Lower leg skin (tissue), 4 donors: ENCODE data around the gene ACP3. TPM values are rescaled to one million over a fixed set of nuclear protein-coding genes. Genes with fewer than 3 reads are reported as not detected.
"Not testable (repeated sequence)": the region's sequence is repeated elsewhere in the genome, so short reads cannot be mapped to it uniquely, and the experiment has no call there.

Experiments used
- DNase-seq, 2 donors: peaks; one replicate each; pipeline ENCODE4 v3.0.0-alpha.2; 2019; ENCODE audit warnings: low spot score in 2 of 2
- H3K4me3 ChIP-seq: fragments of 200-600 bp; sonication (generic); 2 replicates; pipeline ENCODE4 v1.5.1; 2017; ENCODE audit warnings: mild to moderate bottlenecking, low read depth; ENCODE audit not compliant: poor library complexity, severe bottlenecking
- CTCF ChIP-seq, 3 donors: fragments of 450-650 bp; IDR thresholded peaks; one replicate each; pipeline ENCODE4 v1.5.1; 2016; ENCODE audit warnings: antibody characterized with exemption in 3 of 3, mild to moderate bottlenecking in 3 of 3, moderate library complexity in 2 of 3
- POLR2A ChIP-seq, 2 donors: fragments of 450-650 bp; IDR thresholded peaks; one replicate each; pipeline ENCODE4 v1.6.1; 2016 to 2017; ENCODE audit warnings: antibody characterized with exemption in 2 of 2, mild to moderate bottlenecking in 1 of 2, moderate library complexity in 1 of 2
- WGBS, 2 donors: methylation state at CpG; one replicate each; pipeline ENCODE4 v1.1.5; 2018; 5-methylcytosine and 5-hydroxymethylcytosine counted together
- intact Hi-C: fragments of 100-400 bp; cut with DNase I; formaldehyde crosslinking; loops from one replicate; pipeline ENCODE4 v1.15.0; 2023; ENCODE audit warnings: low total_unique reads
- total RNA-seq, 4 donors: library from RNA; depleted of rRNA; stranded (reverse); fragments of >200 nt; gene quantifications; one replicate each; pipeline ENCODE4 v1.1.0, GENCODE V29; 2016

ACP3 gene
- total RNA-seq, 4 donors from 2014 or later: 50.0 to 111 (median 73.9) TPM

GRCh38 chr3:132354916-132355702 is 37.9 kb downstream of the ACP3 start:
- intact Hi-C loops: no loop called here
- no peak for DNase-seq
- whole genome bisulfite sequencing, 2 donors: 80 to 84% methylated on average over 9 of the region's 9 CpGs

GRCh38 chr3:132356568-132356967 is 39.4 kb downstream of the ACP3 start:
- intact Hi-C loops: no loop called here
- 92 to 94% methylated on average over 5 of the region's 5 CpGs for WGBS, 2 donors
- TF ChIP-seq CTCF (IDR thresholded peaks at IDR 0.05) (no peak), POLR2A (IDR thresholded peaks at IDR 0.05) (no peak)
- no peak for DNase-seq
- no peak overlapping the region for H3K4me3 ChIP-seq

More at GRCh38 chr3:132354916-132355702, 37.9 kb downstream of the ACP3 start:
- TF ChIP-seq CTCF (IDR thresholded peaks at IDR 0.05): no peak
- TF ChIP-seq POLR2A (IDR thresholded peaks at IDR 0.05): no peak
- no peak overlapping the region for H3K4me3 ChIP-seq

GRCh38 chr3:132360717-132361116 is 43.5 kb downstream of the ACP3 start:
- WGBS, 2 donors: 80 to 89% methylated on average over 1 of the region's 1 CpG
- no peak overlapping the region for H3K4me3 ChIP-seq
- TF ChIP-seq POLR2A (IDR thresholded peaks at IDR 0.05) (no peak), CTCF (IDR thresholded peaks at IDR 0.05) (no peak)
- intact Hi-C loops: no loop called here
- no peak for DNase-seq

GRCh38 chr3:132362329-132362728 is 45.1 kb downstream of the ACP3 start:
- DNase-seq: no peak
- TF ChIP-seq CTCF (IDR thresholded peaks at IDR 0.05) (no peak), POLR2A (IDR thresholded peaks at IDR 0.05) (no peak)
- H3K4me3 ChIP-seq: no peak overlapping the region
- 62 to 76% methylated on average over 2 of the region's 2 CpGs for WGBS, 2 donors
- intact Hi-C loops: no loop called here

- no peak overlapping the region for H3K4me3 ChIP-seq
- 94 to 100% methylated on average over 2 of the region's 2 CpGs for WGBS, 2 donors
- intact Hi-C loops: no loop called here
- no peak for TF ChIP-seq POLR2A (IDR thresholded peaks at IDR 0.05)
- TF ChIP-seq CTCF (IDR thresholded peaks at IDR 0.05): no peak
- no peak for DNase-seq
Measured at GRCh38 chr3:132368515-132368914, 51.3 kb downstream of the ACP3 start.

GRCh38 chr3:132368962-132369361 is 51.8 kb downstream of the ACP3 start:
- intact Hi-C loops: no loop called here
- no peak for DNase-seq
- no peak overlapping the region for H3K4me3 ChIP-seq
- TF ChIP-seq POLR2A (IDR thresholded peaks at IDR 0.05) (no peak), CTCF (IDR thresholded peaks at IDR 0.05) (no peak)

GRCh38 chr3:132376945-132377354 is 59.7 kb downstream of the ACP3 start:
- intact Hi-C loops, DNase-seq, H3K4me3 ChIP-seq: not testable (repeated sequence)
- 91 to 94% methylated on average over 23 to 25 of the region's 25 CpGs for WGBS, 2 donors
